MM.1S (cell line): Measurements from ENCODE around the gene DCHS1.

Experiments
- EZH2phosphoT487 ChIP-seq: fragments of 300-600 bp; sonication (generic); IDR thresholded peaks from 2 replicates; pipeline ENCODE4 v1.6.1; 2018; ENCODE audit warnings: antibody characterized with exemption, low read length
- TF ChIP-seq, protein P1 (sequence below): fragments of 300-600 bp; sonication (generic); IDR thresholded peaks from 2 replicates; pipeline ENCODE4 v1.5.1; 2016; ENCODE audit warnings: antibody characterized with exemption, low read length, mixed read lengths

DNA sequence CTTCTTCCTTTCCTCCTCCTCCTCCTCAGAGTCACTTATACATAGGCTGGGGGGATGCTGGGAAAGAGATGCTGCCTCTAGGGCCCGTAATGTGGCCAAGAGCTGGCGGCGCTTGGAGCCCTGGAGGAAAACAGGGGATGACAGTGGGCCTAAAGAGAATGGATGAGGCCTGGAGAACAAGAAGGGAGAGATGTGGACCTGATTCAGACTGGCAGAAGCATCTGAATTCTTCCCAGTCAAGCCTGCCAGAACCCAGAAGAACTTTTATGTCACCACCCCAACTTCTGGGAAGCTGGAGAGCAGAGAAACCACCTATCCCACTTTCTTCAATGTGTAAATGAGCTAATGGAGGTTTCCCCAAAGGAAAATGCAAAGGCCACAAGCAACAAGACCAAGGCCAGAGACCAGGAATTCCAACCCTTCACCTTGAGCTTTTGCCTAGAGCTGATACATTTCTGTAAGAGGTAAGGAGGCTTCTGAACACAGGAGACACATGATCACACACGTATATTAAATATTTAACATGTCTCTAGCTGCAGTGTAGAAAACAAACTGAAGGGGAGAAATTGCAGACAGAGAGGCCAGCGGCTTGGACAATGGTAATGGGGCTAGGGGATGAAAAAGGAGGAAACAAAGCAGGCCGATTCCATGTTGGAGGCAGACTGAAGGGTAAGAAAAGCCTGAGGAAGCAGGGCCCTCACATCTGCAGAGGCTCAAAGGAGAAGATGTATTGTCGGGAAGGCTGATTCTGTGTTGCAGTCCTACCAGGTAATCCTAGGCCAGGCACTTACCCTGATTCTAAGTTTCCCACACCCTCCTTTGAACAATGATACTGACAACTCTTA is 53.3 kb downstream of the DCHS1 start:
- TF ChIP-seq, protein P1, sequence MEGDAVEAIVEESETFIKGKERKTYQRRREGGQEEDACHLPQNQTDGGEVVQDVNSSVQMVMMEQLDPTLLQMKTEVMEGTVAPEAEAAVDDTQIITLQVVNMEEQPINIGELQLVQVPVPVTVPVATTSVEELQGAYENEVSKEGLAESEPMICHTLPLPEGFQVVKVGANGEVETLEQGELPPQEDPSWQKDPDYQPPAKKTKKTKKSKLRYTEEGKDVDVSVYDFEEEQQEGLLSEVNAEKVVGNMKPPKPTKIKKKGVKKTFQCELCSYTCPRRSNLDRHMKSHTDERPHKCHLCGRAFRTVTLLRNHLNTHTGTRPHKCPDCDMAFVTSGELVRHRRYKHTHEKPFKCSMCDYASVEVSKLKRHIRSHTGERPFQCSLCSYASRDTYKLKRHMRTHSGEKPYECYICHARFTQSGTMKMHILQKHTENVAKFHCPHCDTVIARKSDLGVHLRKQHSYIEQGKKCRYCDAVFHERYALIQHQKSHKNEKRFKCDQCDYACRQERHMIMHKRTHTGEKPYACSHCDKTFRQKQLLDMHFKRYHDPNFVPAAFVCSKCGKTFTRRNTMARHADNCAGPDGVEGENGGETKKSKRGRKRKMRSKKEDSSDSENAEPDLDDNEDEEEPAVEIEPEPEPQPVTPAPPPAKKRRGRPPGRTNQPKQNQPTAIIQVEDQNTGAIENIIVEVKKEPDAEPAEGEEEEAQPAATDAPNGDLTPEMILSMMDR, result no peak
- no peak for TF ChIP-seq EZH2phosphoT487
